GM10248 (cell line): ENCODE measurements around the gene MRPL14.

ENCODE experiments used
- CTCF ChIA-PET: fragments of 300-600 bp; sonication (Branson Sonifier 250); formaldehyde crosslinking; extraction: SDS; loops from one replicate; lab custom pipeline; 2021; ENCODE audit warnings: antibody characterized with exemption; lab: Yijun Ruan, JAX
- POLR2A ChIA-PET: fragments of 350-650 bp; sonication (Branson Sonifier 250); formaldehyde crosslinking; extraction: SDS; loops from one replicate; lab custom pipeline; 2020; ENCODE audit warnings: antibody characterized with exemption; lab: Yijun Ruan, JAX
- DNase-seq: peaks from one replicate; pipeline ENCODE4 v3.0.0; 2012; ENCODE audit errors: extremely low spot score
- TF ChIP-seq, protein P1 (sequence below): IDR thresholded peaks from 2 replicates; pipeline ENCODE4 v1.5.1; 2012; ENCODE audit warnings: mild to moderate bottlenecking, low read depth; ENCODE audit errors: extremely low read depth, missing control alignments, control extremely low read depth

The MRPL14 gene

DNA sequence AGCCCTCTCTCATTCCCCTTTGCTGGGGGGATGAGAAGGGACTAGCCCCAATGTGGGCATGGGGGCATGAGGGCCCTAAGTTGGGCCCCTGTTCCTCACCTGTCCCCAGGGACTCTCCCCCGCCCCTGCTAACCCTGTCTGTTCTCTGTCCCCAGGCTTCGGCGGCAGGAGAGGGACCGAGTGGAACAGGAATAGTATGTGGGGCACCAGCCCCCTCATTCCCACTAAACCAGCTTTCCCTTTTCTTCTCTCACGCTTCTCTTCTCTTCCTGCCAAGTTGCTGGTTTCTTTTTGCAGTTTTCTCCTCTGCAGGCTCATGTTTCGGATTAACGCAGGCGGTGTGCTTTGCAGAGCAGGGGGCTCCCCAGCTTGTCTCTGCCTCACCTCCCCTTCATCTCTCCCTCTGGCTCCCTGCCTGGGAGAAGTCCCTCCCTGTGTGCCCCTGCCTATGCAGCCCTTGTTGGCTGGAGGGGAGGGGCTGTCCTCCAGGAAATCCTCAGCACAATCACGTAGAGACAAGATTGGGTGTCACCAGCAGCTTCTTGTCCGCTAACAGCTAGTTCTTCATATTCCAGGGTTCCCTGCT lies 8.0 kb upstream of the MRPL14 start:
- ChIA-PET POLR2A (no interaction called here), CTCF (interaction anchor here (1.5 to 1.9 kb wide), 2 partner anchors 11 to 15 kb away, joined by 4 to 7 read pairs; no protein-coding TSS in a partner anchor)

DNA sequence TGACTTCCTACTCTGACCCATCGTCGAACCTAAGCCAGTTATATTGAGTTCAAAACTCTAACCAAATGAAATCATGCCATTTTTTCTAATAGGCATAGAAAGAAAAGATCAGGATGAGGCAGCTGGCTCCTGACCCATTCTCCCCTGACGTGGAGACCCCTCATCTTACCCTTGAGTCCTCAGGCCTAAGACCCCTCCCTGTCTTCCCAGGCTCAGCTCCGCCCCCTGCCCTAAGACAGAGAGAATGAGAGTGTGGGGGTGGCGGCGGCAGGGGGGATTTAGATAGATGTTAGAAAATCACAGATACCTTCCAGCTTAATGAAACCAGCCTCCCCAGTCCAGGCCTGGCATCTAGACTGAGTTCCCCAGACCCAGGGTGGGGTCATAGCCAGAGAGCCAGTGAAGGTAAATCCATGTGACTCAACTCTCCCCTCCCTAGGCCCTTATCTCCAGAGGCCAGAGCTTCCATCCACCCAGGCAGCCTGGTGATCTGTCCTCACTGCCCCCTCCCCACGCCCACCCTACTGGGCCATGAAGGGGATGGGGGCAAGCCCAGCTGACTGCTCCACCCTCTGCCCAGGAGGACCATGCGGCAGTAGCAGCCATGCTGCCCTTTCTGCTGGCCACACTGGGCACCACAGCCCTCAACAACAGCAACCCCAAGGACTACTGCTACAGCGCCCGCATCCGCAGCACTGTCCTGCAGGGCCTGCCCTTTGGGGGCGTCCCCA lies 6.9 kb upstream of the MRPL14 start:
- TF ChIP-seq, protein P1, sequence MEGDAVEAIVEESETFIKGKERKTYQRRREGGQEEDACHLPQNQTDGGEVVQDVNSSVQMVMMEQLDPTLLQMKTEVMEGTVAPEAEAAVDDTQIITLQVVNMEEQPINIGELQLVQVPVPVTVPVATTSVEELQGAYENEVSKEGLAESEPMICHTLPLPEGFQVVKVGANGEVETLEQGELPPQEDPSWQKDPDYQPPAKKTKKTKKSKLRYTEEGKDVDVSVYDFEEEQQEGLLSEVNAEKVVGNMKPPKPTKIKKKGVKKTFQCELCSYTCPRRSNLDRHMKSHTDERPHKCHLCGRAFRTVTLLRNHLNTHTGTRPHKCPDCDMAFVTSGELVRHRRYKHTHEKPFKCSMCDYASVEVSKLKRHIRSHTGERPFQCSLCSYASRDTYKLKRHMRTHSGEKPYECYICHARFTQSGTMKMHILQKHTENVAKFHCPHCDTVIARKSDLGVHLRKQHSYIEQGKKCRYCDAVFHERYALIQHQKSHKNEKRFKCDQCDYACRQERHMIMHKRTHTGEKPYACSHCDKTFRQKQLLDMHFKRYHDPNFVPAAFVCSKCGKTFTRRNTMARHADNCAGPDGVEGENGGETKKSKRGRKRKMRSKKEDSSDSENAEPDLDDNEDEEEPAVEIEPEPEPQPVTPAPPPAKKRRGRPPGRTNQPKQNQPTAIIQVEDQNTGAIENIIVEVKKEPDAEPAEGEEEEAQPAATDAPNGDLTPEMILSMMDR, result no peak
- no peak for DNase-seq
- ChIA-PET CTCF (interaction anchor here (1.1 to 3.2 kb wide), 4 partner anchors 17 to 112 kb away, joined by 3 to 22 read pairs (median 4); no protein-coding TSS in a partner anchor), POLR2A (no interaction called here)

More for the DNA sequence above, 8.0 kb upstream of the MRPL14 start:
- no peak for DNase-seq
- TF ChIP-seq, protein P1, result no peak

GRCh38 chr6:44133003-44133931 lies 6.0 kb upstream of the MRPL14 start:
- ChIA-PET POLR2A (no interaction called here), CTCF (interaction anchor here (0.8 to 3.3 kb wide), 10 partner anchors 10 to 113 kb away, joined by 3 to 22 read pairs (median 4); no protein-coding TSS in a partner anchor)
- TF ChIP-seq, protein P1, result no peak
- DNase-seq, result no peak

- ChIA-PET POLR2A (interaction anchor here (0.9 kb wide), 1 partner anchor 119 kb away, joined by 3 read pairs; no protein-coding TSS in a partner anchor), CTCF (interaction anchor here (0.8 to 3.3 kb wide), 9 partner anchors 9 to 40 kb away, joined by 3 to 22 read pairs (median 5); no protein-coding TSS in a partner anchor)
- DNase-seq, result no peak
- TF ChIP-seq, protein P1, result no peak
Observed at GRCh38 chr6:44132476-44132875, 5.2 kb upstream of the MRPL14 start.

- DNase-seq, result no peak
- ChIA-PET CTCF (interaction anchor here (0.7 to 3.3 kb wide), 12 partner anchors 10 to 503 kb away, joined by 3 to 22 read pairs (median 5); partner anchors contain the start of gene GTPBP2), POLR2A (interaction anchor here (0.9 kb wide), 1 partner anchor 120 kb away, joined by 3 read pairs; no protein-coding TSS in a partner anchor)
- TF ChIP-seq, protein P1, result no peak
Observed at GRCh38 chr6:44131892-44132291, 4.6 kb upstream of the MRPL14 start.

GRCh38 chr6:44129841-44130322 lies 2.6 kb upstream of the MRPL14 start:
- TF ChIP-seq, protein P1, result no peak
- no peak for DNase-seq
- ChIA-PET CTCF (interaction anchor here (1.0 to 3.3 kb wide), 4 partner anchors 8 to 43 kb away, joined by 3 to 17 read pairs (median 4); no protein-coding TSS in a partner anchor), POLR2A (interaction anchor here (0.5 to 0.7 kb wide), 2 partner anchors 18 to 20 kb away, joined by 3 to 5 read pairs; no protein-coding TSS in a partner anchor)
